ENCODE data around the gene IL12RB1. TPM values are rescaled to one million over a fixed set of nuclear protein-coding genes. Genes with fewer than 3 reads are reported as not detected.

Gene IL12RB1
- polyA plus RNA-seq, 1 experiment: 0.10 TPM

DNA sequence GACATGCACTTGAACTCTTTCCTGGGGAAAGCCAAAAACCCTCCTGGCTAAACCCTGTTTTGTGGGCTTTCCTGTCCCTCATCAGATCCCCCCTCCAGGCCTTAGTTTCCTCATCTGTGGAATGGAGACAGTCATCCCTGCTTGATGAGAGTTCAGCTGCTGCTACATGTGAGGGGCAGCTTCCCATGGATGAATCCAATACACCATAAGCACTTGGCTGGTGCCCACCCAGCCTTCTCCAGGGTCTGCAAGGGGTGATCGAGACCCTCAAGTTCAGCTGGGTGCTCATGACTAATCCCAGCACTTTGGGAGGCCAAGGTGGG, 21.6 kb downstream of the IL12RB1 start:
- Histone ChIP-seq H3K4me3 (ENCODE audit: low read depth, low read length) (no peak overlapping the region), H3K27me3 (ENCODE audit: control insufficient read depth, insufficient read depth, low read length) (no peaks in the 10 kb centered on the region; the same call in 1 of the 2 replicates), H3K36me3 (ENCODE audit: control insufficient read depth, insufficient read depth, low read length) (no peaks in the 10 kb centered on the region)
- TF ChIP-seq, protein P1, sequence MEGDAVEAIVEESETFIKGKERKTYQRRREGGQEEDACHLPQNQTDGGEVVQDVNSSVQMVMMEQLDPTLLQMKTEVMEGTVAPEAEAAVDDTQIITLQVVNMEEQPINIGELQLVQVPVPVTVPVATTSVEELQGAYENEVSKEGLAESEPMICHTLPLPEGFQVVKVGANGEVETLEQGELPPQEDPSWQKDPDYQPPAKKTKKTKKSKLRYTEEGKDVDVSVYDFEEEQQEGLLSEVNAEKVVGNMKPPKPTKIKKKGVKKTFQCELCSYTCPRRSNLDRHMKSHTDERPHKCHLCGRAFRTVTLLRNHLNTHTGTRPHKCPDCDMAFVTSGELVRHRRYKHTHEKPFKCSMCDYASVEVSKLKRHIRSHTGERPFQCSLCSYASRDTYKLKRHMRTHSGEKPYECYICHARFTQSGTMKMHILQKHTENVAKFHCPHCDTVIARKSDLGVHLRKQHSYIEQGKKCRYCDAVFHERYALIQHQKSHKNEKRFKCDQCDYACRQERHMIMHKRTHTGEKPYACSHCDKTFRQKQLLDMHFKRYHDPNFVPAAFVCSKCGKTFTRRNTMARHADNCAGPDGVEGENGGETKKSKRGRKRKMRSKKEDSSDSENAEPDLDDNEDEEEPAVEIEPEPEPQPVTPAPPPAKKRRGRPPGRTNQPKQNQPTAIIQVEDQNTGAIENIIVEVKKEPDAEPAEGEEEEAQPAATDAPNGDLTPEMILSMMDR (IDR thresholded peaks at IDR 0.05; ENCODE audit: insufficient read depth, low read depth, low read length): no peak
- ChIA-PET CTCF (interaction anchor here (0.7 to 1.6 kb wide), 2 partner anchors 58 to 68 kb away, joined by 3 to 4 read pairs; no protein-coding TSS in a partner anchor), POLR2A (no interaction called here)
- no peak for DNase-seq (ENCODE audit: low read depth)

DNA sequence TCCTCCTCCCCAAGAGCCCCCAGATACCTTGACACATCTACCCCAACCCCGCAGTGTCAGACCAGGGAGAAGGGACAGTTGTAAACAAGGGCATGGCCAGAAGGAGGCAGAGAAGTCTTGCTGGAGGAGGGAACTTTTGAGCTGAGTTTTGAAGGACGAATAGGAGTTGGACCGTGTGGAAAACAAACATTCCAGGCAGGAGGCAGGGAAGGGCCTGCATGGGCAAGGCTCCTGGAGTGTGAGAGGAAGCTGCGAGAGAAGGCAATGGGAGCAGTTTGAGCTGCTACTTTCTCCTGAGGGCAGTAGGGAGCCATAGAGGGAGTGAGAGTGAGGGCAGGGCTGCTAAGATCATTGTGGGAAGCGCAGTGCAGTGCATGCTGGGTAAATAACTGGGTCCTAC, 23.3 kb downstream of the IL12RB1 start:
- no peak overlapping the region for H3K4me3 ChIP-seq (ENCODE audit: low read depth, low read length)
- no peaks in the 10 kb centered on the region for H3K36me3 ChIP-seq (ENCODE audit: control insufficient read depth, insufficient read depth, low read length)
- ChIA-PET CTCF (interaction anchor here (1.5 kb wide), 1 partner anchor 56 kb away, joined by 4 read pairs; no protein-coding TSS in a partner anchor), POLR2A (no interaction called here)
- no peak for DNase-seq (ENCODE audit: low read depth)
- TF ChIP-seq, protein P1 (IDR thresholded peaks at IDR 0.05; ENCODE audit: insufficient read depth, low read depth, low read length): 0 out of 2 replicates have a peak, but pooled peaks have one; percentile 16
- no peaks in the 10 kb centered on the region; the same call in 1 of the 2 replicates for H3K27me3 ChIP-seq (ENCODE audit: control insufficient read depth, insufficient read depth, low read length)

DNA sequence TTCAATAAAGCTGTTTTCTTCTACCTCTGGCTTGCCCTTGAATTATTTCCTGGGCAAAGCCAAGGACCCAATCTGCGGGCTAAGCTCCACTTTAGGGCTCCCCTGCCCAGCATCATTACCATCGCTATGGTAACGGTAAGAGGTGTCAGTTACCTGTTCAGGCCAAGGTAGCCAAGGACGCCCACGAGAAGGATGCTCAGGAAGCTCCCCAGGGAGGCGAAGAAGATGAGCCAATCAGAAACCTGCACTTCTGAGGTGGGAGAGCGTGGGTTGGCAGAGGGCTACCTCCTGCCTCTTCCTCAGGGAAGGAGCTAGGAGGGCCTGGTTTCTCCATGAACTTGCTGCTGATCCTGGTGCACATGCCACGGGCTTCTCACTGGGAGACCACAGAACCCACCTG, 24.7 kb downstream of the IL12RB1 start:
- Histone ChIP-seq H3K36me3 (ENCODE audit: control insufficient read depth, insufficient read depth, low read length) (no peaks in the 10 kb centered on the region), H3K4me3 (ENCODE audit: low read depth, low read length) (no peak overlapping the region), H3K27me3 (ENCODE audit: control insufficient read depth, insufficient read depth, low read length) (no peaks in the 10 kb centered on the region; the same call in 1 of the 2 replicates)
- TF ChIP-seq, protein P1 (IDR thresholded peaks at IDR 0.05; ENCODE audit: insufficient read depth, low read depth, low read length): no peak
- POLR2A ChIA-PET: no interaction called here
- no peak for DNase-seq (ENCODE audit: low read depth)
- CTCF ChIA-PET: interaction anchor here (1.0 to 8.4 kb wide), 5 partner anchors 9 to 217 kb away, joined by 3 to 120 read pairs (median 3); partner anchors contain the start of gene ARRDC2

DNA sequence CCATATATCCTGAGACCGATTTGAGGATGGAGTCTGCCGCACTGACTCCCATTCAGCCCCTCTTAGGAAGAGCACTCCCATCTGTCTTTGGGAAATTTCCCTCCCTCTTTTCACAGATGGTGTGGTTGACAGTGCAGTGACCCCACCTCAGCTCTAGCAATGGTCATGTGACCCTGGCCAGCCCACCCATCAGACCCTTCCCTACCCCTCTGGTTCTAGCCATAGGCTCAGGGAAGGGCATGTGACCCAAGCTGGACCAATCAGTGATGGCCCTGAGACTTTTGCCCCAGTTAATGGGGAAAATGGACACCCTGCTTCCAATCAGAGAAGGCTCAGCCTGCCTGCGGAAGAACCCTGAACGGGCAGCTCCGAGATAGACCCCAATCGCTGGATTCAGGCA, 26.3 kb downstream of the IL12RB1 start:
- Histone ChIP-seq H3K36me3 (ENCODE audit: control insufficient read depth, insufficient read depth, low read length) (no peaks in the 10 kb centered on the region), H3K4me3 (ENCODE audit: low read depth, low read length) (no peak overlapping the region), H3K27me3 (ENCODE audit: control insufficient read depth, insufficient read depth, low read length) (no peaks in the 10 kb centered on the region; the same call in 1 of the 2 replicates)
- TF ChIP-seq, protein P1 (IDR thresholded peaks at IDR 0.05; ENCODE audit: insufficient read depth, low read depth, low read length): no peak
- no peak for DNase-seq (ENCODE audit: low read depth)
- CTCF ChIA-PET: interaction anchor here (0.7 to 8.4 kb wide), 6 partner anchors 40 to 201 kb away, joined by 3 to 120 read pairs (median 4); partner anchors contain the start of genes ARRDC2, CCDC124 and RPL18A
- POLR2A ChIA-PET: no interaction called here

DNA sequence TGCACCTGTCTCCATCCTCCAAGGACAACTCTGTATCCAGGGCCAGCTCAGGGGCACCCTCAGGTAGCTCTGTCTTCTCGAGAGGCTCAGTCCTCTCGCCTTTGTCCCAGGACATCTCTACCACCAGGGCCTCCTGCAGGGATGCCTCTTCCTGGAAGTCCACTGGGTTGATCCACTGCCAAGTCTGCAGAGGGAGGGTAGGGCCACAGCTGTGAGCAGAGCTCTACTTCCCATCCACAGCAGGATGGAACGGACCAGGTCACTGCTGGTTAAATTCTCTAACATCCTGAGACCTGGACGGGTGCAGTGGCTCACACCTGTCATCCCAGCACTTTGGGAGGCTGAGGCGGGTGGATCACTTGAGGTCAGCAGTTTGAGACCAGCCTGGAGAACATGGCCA, 26.8 kb downstream of the IL12RB1 start:
- CTCF ChIA-PET: interaction anchor here (0.7 to 8.4 kb wide), 10 partner anchors 11 to 200 kb away, joined by 3 to 120 read pairs (median 4); partner anchors contain the start of genes ARRDC2, CCDC124 and RPL18A
- DNase-seq (ENCODE audit: low read depth): no peak
- Histone ChIP-seq H3K36me3 (ENCODE audit: control insufficient read depth, insufficient read depth, low read length) (no peaks in the 10 kb centered on the region), H3K4me3 (ENCODE audit: low read depth, low read length) (no peak overlapping the region), H3K27me3 (ENCODE audit: control insufficient read depth, insufficient read depth, low read length) (no peaks in the 10 kb centered on the region; the same call in 1 of the 2 replicates)
- TF ChIP-seq, protein P1 (IDR thresholded peaks at IDR 0.05; ENCODE audit: insufficient read depth, low read depth, low read length): no peak
- POLR2A ChIA-PET: no interaction called here
